Uterus (tissue), 4 donors: ENCODE data around the gene PLXND1. TPM values are rescaled to one million over a fixed set of nuclear protein-coding genes. Genes with fewer than 3 reads are reported as not detected.

Experiments used
- DNase-seq, 2 donors: peaks; one replicate each; pipeline ENCODE4 v3.0.0-alpha.2; 2019 to 2020
- H3K27ac ChIP-seq, 2 donors: fragments of 200-600 bp; sonication (generic); 1 replicate in 1 of 2; 2 replicates in 1 of 2; pipeline ENCODE4 v1.5.1; 2016 to 2018
- H3K27me3 ChIP-seq, 2 donors: fragments of 200-600 bp; sonication (generic); one replicate each; pipeline ENCODE4 v1.5.1; 2018 to 2019; ENCODE audit warnings: control low read depth in 1 of 2
- H3K36me3 ChIP-seq, 2 donors: fragments of 200-600 bp; sonication (generic); one replicate each; pipeline ENCODE4 v1.5.1; 2019; ENCODE audit warnings: control low read depth in 1 of 2
- H3K4me1 ChIP-seq, 2 donors: fragments of 200-600 bp; sonication (generic); one replicate each; pipeline ENCODE4 v1.5.1; 2018 to 2019; ENCODE audit warnings: control low read depth in 1 of 2
- H3K4me3 ChIP-seq, 2 donors: fragments of 200-600 bp; sonication (generic); 1 replicate in 1 of 2; 2 replicates in 1 of 2; pipeline ENCODE4 v1.5.1; 2018 to 2019; ENCODE audit warnings: mild to moderate bottlenecking in 1 of 2
- H3K9me3 ChIP-seq, 2 donors: fragments of 200-600 bp; sonication (generic); one replicate each; pipeline ENCODE4 v1.5.1; 2019; ENCODE audit warnings: control low read depth in 1 of 2
- CTCF ChIP-seq, 4 experiments: fragments of 200-600 bp in 2 of 4; fragments of 450-650 bp in 2 of 4; sonication (generic) in 2 of 4; IDR thresholded peaks; one replicate each; pipeline ENCODE4 v1.5.1; 2016 to 2019; ENCODE audit warnings: antibody characterized with exemption in 4 of 4, mild to moderate bottlenecking in 2 of 4, moderate library complexity in 1 of 4
- POLR2A ChIP-seq, 2 donors: fragments of 450-650 bp; IDR thresholded peaks; one replicate each; pipeline ENCODE4 v1.6.1; 2016; ENCODE audit warnings: antibody characterized with exemption in 2 of 2, mild to moderate bottlenecking in 1 of 2, moderate library complexity in 1 of 2
- intact Hi-C: fragments of 100-400 bp; cut with DNase I; formaldehyde crosslinking; loops from one replicate; pipeline ENCODE4 v1.15.1; 2023; ENCODE audit warnings: low total_unique reads
- total RNA-seq, 4 donors: library from RNA; depleted of rRNA in 3 of 4; stranded (reverse); fragments of >200 nt in 3 of 4; gene quantifications; one replicate each; pipeline versions ENCODE4 v1.1.0 to v1.2.4, GENCODE V29; 2014 to 2023
- donor health status: DM: yes; HTN: yes; CAD: no.

PLXND1 gene
- total RNA-seq, 4 donors from 2014 or later = 54.7 to 343 (median 121) TPM

GRCh38 chr3:129534428-129535027, 71.9 kb downstream of the PLXND1 start:
- no peaks in the 10 kb centered on the region for H3K9me3 ChIP-seq
- H3K4me3 ChIP-seq = no peak overlapping the region
- H3K27me3 ChIP-seq = no peaks in the 10 kb centered on the region
- no peaks in the 10 kb centered on the region for H3K36me3 ChIP-seq
- no peak overlapping the region for H3K27ac ChIP-seq
- H3K4me1 ChIP-seq = no peaks in the 10 kb centered on the region
- intact Hi-C loops = no loop called here
- TF ChIP-seq POLR2A (IDR thresholded peaks at IDR 0.05) (no peak), CTCF (IDR thresholded peaks at IDR 0.05) (no peak)
- DNase-seq = no peak

- no peak for DNase-seq
- TF ChIP-seq CTCF (IDR thresholded peaks at IDR 0.05) (no peak), POLR2A (IDR thresholded peaks at IDR 0.05) (no peak)
- no peak overlapping the region for H3K27ac ChIP-seq
- H3K4me1 ChIP-seq = no peaks in the 10 kb centered on the region
- no peaks in the 10 kb centered on the region for H3K27me3 ChIP-seq
- H3K36me3 ChIP-seq = no peaks in the 10 kb centered on the region
- H3K9me3 ChIP-seq = no peaks in the 10 kb centered on the region
- intact Hi-C loops = no loop called here
- H3K4me3 ChIP-seq = no peak overlapping the region
These were observed 73.1 kb downstream of the PLXND1 start for GRCh38 chr3:129533406-129533805.

- no peak for DNase-seq
- no peak overlapping the region for H3K27ac ChIP-seq
- no peak overlapping the region for H3K4me3 ChIP-seq
- intact Hi-C loops = no loop called here
- no peaks in the 10 kb centered on the region for H3K36me3 ChIP-seq
- no peak for TF ChIP-seq CTCF (IDR thresholded peaks at IDR 0.05)
- no peak for TF ChIP-seq POLR2A (IDR thresholded peaks at IDR 0.05)
- H3K9me3 ChIP-seq = no peaks in the 10 kb centered on the region
- no peaks in the 10 kb centered on the region for H3K27me3 ChIP-seq
- H3K4me1 ChIP-seq = no peaks in the 10 kb centered on the region
These were observed 74.2 kb downstream of the PLXND1 start for GRCh38 chr3:129532261-129532660.

- Histone ChIP-seq H3K9me3 (no peaks in the 10 kb centered on the region), H3K36me3 (no peaks in the 10 kb centered on the region), H3K27me3 (no peaks in the 10 kb centered on the region), H3K27ac (no peak overlapping the region), H3K4me1 (no peaks in the 10 kb centered on the region), H3K4me3 (no peak overlapping the region)
- intact Hi-C loops = no loop called here
- no peak for DNase-seq
- TF ChIP-seq CTCF (IDR thresholded peaks at IDR 0.05) (no peak), POLR2A (IDR thresholded peaks at IDR 0.05) (no peak)
These were observed 74.8 kb downstream of the PLXND1 start for GRCh38 chr3:129531699-129532098.

- Histone ChIP-seq H3K4me1 (no peaks in the 10 kb centered on the region), H3K27me3 (no peaks in the 10 kb centered on the region), H3K4me3 (no peak overlapping the region), H3K27ac (no peak overlapping the region), H3K36me3 (no peaks in the 10 kb centered on the region), H3K9me3 (no peaks in the 10 kb centered on the region)
- DNase-seq = no peak
- TF ChIP-seq POLR2A (IDR thresholded peaks at IDR 0.05) (no peak), CTCF (IDR thresholded peaks at IDR 0.05) (no peak)
- intact Hi-C loops = no loop called here
These were observed 75.7 kb downstream of the PLXND1 start for GRCh38 chr3:129530821-129531220.
